Left lung (tissue), 10 donors: ENCODE results near the gene FMNL2. TPM values are rescaled to one million over a fixed set of nuclear protein-coding genes. Genes with fewer than 3 reads are reported as not detected.
A peak's percentile ranks its signal among the peaks of the same experiment; 100 is the strongest.

Experiments
- ATAC-seq: fragments of 200-7000 bp; cut with Tn5 transposase; one replicate; pipeline ENCODE4 v1.9.1; 2020; ENCODE audit warnings: moderate library complexity
- DNase-seq, 4 donors: peaks; one replicate each; pipeline ENCODE4 v3.0.0-alpha.2; 2013 to 2020
- H3K27ac ChIP-seq, 2 donors: fragments of 200-600 bp; sonication (generic) in 1 of 2; one replicate each; pipeline versions ENCODE4 v1.5.0 to v1.8.0; 2020 to 2021
- H3K27me3 ChIP-seq, 2 donors: fragments of 200-600 bp; sonication (generic) in 1 of 2; one replicate each; pipeline versions ENCODE4 v1.5.0 to v1.8.0; 2020 to 2021
- H3K36me3 ChIP-seq, 2 donors: fragments of 200-600 bp; sonication (generic) in 1 of 2; one replicate each; pipeline versions ENCODE4 v1.5.0 to v1.8.0; 2020 to 2021
- H3K4me1 ChIP-seq, 2 donors: fragments of 200-600 bp; one replicate each; pipeline ENCODE4 v1.8.0; 2021
- H3K4me3 ChIP-seq, 2 donors: fragments of 200-600 bp; sonication (generic) in 1 of 2; one replicate each; pipeline versions ENCODE4 v1.5.0 to v1.8.0; 2020 to 2021; ENCODE audit warnings: mild to moderate bottlenecking in 1 of 2
- H3K9me3 ChIP-seq, 2 donors: fragments of 200-600 bp; sonication (generic) in 1 of 2; one replicate each; pipeline versions ENCODE4 v1.5.0 to v1.8.0; 2020 to 2021
- CTCF ChIP-seq, 2 donors: fragments of 200-600 bp; sonication (generic) in 1 of 2; IDR thresholded peaks; one replicate each; pipeline versions ENCODE4 v1.5.0 to v1.8.0; 2021; ENCODE audit warnings: antibody characterized with exemption in 2 of 2
- intact Hi-C, 2 donors: fragments of 100-400 bp; cut with DNase I; formaldehyde crosslinking; loops; one replicate each; pipeline versions ENCODE4 v1.11.2 to v1.14.2; 2022
- polyA plus RNA-seq, 6 donors: library from polyadenylated mRNA; unstranded; fragments of 120-200 nt; gene quantifications; one replicate each; pipeline ENCODE4 v1.2.1, GENCODE V29; 2013; ENCODE audit not compliant: insufficient read length in 6 of 6
- total RNA-seq, 2 donors: library from RNA; stranded (reverse); fragmentation: NEBNext Ultra II Directional; extraction: Animal tissue kit (Norgen Biotek cat#: 25700); gene quantifications; one replicate each; pipeline ENCODE4 v1.2.1, GENCODE V29; 2021
- donor health status: DM: no; HTN: yes; CAD: no.
- donor health status: DM: no; HTN: no; CAD: no.

The FMNL2 gene
- total and polyA plus RNA-seq, 8 donors: 36.3 to 90.0 (median 77.7) TPM

- DNase-seq: no peak
- Histone ChIP-seq H3K27ac (peak overlapping the region in 1 of 2 donors; percentile 86), H3K4me3 (peak overlapping the region in 1 of 2 donors; percentile 89), H3K36me3 (no peaks in the 10 kb centered on the region), H3K4me1 (peaks cover 6 to 29% of the 10 kb centered on the region in 2 donors), H3K27me3 (peaks cover 0 to 33% of the 10 kb centered on the region in 2 donors), H3K9me3 (no peaks in the 10 kb centered on the region)
- no peak for TF ChIP-seq CTCF (IDR thresholded peaks at IDR 0.05)
- ATAC-seq: no peak
- intact Hi-C loops: no loop called here
These were observed 2.5 kb downstream of the FMNL2 start for GRCh38 chr2:152337511-152337903.

- ATAC-seq: no peak
- H3K36me3 ChIP-seq: peaks cover 0 to 8% of the 10 kb centered on the region in 2 donors
- H3K27me3 ChIP-seq: peaks cover 0 to 24% of the 10 kb centered on the region in 2 donors
- intact Hi-C loops: no loop called here
- TF ChIP-seq CTCF (IDR thresholded peaks at IDR 0.05): no peak
- H3K27ac ChIP-seq: peak overlapping the region in 1 of 2 donors; percentile 35
- H3K4me1 ChIP-seq: peaks cover 12 to 29% of the 10 kb centered on the region in 2 donors
- H3K4me3 ChIP-seq: no peak overlapping the region
- no peak for DNase-seq
- no peaks in the 10 kb centered on the region for H3K9me3 ChIP-seq
These were observed 4.7 kb downstream of the FMNL2 start for GRCh38 chr2:152339556-152340286.

- Histone ChIP-seq H3K9me3 (no peaks in the 10 kb centered on the region), H3K27me3 (no peaks in the 10 kb centered on the region), H3K4me3 (no peak overlapping the region), H3K4me1 (peaks cover 13 to 23% of the 10 kb centered on the region in 2 donors), H3K36me3 (peaks cover 0 to 8% of the 10 kb centered on the region in 2 donors), H3K27ac (no peak overlapping the region)
- DNase-seq: no peak
- no peak for ATAC-seq
- intact Hi-C loops: no loop called here
- no peak for TF ChIP-seq CTCF (IDR thresholded peaks at IDR 0.05)
These were observed 7.5 kb downstream of the FMNL2 start for GRCh38 chr2:152342259-152343046.

- no peaks in the 10 kb centered on the region for H3K9me3 ChIP-seq
- H3K27ac ChIP-seq: no peak overlapping the region
- H3K36me3 ChIP-seq: peaks cover 0 to 8% of the 10 kb centered on the region in 2 donors
- no peak overlapping the region for H3K4me3 ChIP-seq
- DNase-seq (no peak), ATAC-seq (no peak)
- intact Hi-C loops: no loop called here
- H3K4me1 ChIP-seq: peaks cover 13 to 23% of the 10 kb centered on the region in 2 donors
- no peak for TF ChIP-seq CTCF (IDR thresholded peaks at IDR 0.05)
- H3K27me3 ChIP-seq: no peaks in the 10 kb centered on the region
These were observed 8.5 kb downstream of the FMNL2 start for GRCh38 chr2:152343426-152343825.

- no peak overlapping the region for H3K4me3 ChIP-seq
- peaks cover 0 to 8% of the 10 kb centered on the region in 2 donors for H3K36me3 ChIP-seq
- H3K27ac ChIP-seq: no peak overlapping the region
- no peaks in the 10 kb centered on the region for H3K27me3 ChIP-seq
- intact Hi-C loops: no loop called here
- no peak for ATAC-seq
- H3K9me3 ChIP-seq: no peaks in the 10 kb centered on the region
- peak in 1 of 4 donors; percentile 12 for DNase-seq
- H3K4me1 ChIP-seq: peaks cover 10 to 20% of the 10 kb centered on the region in 2 donors
- no peak for TF ChIP-seq CTCF (IDR thresholded peaks at IDR 0.05)
These were observed 9.7 kb downstream of the FMNL2 start for GRCh38 chr2:152344579-152345195.
